Stimulated activated CD4-positive, alpha-beta T cell treated with anti-CD3 and anti-CD28 coated beads, Interleukin-4, amount 100 ng/mL, for 4 hours (primary cell): ENCODE results near the gene CELA3A.

Experiments
- DNase-seq, 2 experiments: peaks; one replicate each; pipeline ENCODE4 v3.0.0-alpha.2; 2020

The CELA3A gene

GRCh38 chr1:22052115-22053016 lies 50.9 kb downstream of the CELA3A start, which contains the start of gene CDC42:
Gene CDC42 (plus strand): TSS chr1:22052709. CDS start chr1:22078479, 25,770 bp downstream.
- peak; percentile 96 for DNase-seq

DNA sequence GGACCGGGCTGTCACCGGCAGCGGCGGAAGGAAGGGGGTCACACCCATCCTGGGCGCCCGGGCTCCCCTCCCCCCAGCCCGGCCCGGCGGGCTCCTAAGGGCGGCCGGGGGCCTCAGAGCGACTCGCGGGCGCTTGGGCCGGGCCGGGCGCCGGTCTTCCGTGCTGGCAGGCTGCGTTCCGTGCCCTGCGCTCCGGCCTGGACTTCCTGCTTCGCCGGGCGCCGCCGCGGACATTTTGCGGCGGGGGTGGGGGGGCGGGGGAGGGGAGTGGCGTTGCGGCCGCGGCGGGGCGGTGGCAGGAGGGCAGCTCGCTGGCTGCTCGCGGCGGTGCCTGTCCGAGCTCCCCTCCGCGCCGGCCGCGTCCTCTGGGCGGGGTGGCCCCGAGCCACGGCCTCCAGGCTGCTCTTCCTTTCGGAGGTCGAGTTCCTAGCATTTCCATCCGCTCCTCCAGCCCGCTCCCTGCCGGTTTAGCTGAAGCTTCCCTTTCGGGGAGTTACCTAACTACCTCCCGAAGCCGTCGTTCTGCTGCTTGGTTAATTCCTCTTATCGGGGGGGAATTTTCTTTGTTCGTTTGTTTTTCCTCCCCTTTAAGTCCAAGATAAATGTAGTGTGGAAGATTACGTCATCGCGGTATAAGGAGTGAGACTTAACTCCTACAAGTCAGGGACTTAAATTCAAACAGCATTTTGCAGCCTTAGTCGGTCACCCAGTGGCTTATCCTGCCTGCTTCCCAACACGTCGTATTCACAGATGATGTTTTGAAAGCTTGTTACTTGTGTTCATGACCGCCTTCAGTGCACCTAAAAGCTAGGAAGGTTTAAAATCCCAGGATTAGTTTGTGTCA lies 51.8 kb downstream of the CELA3A start:
- DNase-seq = peak in 1 of 2 experiments; percentile 43

DNA sequence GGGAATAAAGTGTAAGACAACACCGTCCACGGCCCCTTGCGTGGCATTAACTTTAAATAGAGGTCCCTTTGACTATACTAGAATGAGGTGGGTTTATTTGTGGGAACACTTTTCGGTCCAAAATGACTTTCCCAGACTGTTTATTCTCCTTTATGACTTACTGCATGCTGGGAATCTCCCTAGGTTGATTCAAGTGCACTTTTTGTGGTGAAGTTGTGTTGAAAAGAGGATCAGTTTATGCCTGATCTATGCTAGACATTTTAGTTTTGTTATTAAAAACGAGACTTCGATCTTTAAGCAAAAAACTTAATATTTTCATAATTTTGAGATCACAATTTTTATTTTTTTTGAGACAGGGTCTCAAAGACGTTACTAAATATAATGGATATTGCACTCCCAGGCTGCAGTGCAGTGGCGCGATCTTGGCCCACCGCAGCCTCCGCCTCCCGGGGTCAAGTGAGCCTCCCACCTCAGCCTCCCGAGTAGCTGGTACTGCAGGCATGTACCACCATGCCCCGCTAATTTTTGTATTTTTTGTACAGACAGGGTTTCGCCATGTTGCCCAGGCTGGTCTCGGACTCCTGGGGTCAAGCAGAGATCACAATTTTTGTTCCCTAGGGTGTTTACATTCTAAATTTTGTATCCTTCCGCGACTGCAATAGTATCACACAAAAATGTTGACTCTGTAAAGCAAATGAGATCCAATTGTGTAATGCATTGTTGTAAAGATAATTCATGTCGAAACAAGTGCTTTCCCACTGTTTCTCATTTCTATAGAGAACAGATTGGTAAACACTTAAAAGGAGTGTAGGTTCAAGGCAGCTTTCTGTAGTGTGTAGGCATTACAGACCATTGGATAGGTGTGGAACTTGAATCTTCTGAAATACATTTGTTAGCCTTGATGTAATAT lies 52.7 kb downstream of the CELA3A start:
- DNase-seq = no peak

DNA sequence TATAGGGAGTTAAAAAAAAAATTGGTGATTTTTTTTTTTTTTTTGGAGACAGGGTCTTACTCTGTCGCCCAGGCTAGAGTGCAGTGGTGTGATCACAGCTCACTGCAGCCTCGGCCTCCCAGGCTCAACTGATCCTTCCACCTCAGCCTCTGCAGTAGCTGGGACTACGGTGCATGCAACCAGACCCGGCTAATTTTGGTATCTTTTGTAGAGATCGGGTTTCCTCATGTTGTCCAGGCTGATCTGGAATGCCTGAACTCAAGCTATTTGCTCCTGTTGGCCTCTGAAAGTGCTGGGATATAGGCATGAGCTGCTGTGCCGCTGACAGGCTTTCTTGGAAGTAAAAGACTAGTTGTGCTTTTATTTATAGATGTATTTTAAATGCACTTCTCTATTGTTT lies 54.0 kb downstream of the CELA3A start:
- DNase-seq = no peak

DNA sequence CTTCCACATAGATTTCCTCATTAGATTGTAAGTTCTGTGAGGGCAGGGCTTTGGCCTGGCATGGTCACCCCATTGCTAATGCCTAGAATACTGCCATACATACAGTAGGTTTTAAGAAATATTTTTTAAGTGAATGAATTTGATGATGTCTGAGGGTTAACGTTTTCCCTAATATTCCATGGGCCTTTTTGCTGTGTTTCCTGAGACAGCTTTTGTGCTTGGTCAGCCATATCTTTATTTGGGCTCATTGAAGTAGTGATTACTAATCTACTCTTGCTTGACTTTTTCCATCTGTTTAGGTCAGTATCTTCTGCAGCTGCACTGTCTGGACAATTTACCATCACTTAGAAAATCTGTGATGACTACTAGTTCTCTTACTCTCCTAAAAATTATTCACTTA lies 54.6 kb downstream of the CELA3A start:
- DNase-seq = no peak

DNA sequence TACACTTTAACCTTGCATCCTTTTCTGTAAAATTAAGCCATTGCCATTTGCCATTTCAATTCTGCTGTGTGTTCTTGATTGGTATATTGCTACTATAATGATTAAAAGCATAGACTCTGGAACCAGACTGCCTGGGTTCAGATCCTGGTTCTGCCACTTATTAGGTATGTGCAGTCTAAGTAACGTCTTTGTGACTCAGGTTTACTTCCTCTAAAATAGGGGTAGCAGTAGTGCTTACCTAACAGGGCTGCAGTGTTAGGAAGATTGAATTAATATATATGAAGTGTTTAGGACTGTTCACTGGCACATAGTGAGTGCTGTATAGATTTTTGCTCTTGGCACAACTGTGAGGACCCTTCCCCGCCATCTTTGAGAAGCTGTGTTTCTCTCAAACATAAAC lies 55.5 kb downstream of the CELA3A start:
- DNase-seq = no peak

DNA sequence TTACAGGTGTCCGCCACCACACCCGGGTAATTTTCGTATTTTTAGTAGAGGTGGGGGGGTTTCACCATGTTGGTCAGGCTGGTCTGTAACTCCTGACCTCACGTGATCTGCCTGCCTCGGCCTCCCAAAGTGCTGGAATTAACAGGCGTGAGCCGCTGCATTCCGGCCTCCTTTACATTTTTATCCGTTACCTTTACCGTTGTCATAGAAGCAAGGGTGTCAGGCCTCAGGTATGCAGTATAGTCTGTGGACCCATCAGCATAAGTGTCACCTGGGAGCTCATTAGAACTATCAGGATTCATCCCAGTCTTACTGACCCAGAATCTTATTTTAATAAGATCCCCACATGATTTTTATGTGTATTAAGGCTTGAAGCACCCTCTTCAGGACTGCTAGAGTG lies 56.4 kb downstream of the CELA3A start:
- DNase-seq = no peak
